Measurements from ENCODE around the gene POGLUT2.
A peak's percentile ranks its signal among the peaks of the same experiment; 100 is the strongest.

DNA sequence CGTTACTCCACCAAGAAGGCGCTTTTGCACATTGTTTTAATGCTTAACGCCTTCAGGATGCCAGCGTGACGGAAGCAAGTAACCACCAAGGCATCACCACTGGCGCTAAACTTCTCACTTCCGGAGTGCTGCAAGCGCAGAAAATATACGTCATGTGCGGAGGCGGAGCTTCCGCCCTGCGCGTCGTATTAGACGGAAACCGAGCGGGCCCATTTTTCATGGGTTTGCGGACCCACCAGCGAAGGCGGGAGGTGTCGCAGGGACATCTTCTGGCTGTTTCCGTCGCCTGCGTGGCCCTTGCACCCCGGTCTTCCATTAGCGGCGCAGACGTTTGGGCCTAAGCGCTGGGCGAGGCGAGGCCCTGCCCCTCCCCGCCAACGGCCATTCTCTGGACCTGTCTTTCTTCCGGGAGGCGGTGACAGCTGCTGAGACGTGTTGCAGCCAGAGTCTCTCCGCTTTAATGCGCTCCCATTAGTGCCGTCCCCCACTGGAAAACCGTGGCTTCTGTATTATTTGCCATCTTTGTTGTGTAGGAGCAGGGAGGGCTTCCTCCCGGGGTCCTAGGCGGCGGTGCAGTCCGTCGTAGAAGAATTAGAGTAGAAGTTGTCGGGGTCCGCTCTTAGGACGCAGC lies 47.0 kb upstream of the POGLUT2 start, which contains the start of gene ERCC5:
- TF ChIP-seq POLR2A (IDR thresholded peaks at IDR 0.05): peak; percentile 73 to 89
- TF ChIP-seq, protein P1, sequence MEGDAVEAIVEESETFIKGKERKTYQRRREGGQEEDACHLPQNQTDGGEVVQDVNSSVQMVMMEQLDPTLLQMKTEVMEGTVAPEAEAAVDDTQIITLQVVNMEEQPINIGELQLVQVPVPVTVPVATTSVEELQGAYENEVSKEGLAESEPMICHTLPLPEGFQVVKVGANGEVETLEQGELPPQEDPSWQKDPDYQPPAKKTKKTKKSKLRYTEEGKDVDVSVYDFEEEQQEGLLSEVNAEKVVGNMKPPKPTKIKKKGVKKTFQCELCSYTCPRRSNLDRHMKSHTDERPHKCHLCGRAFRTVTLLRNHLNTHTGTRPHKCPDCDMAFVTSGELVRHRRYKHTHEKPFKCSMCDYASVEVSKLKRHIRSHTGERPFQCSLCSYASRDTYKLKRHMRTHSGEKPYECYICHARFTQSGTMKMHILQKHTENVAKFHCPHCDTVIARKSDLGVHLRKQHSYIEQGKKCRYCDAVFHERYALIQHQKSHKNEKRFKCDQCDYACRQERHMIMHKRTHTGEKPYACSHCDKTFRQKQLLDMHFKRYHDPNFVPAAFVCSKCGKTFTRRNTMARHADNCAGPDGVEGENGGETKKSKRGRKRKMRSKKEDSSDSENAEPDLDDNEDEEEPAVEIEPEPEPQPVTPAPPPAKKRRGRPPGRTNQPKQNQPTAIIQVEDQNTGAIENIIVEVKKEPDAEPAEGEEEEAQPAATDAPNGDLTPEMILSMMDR (IDR thresholded peaks at IDR 0.05): peak in 1 of 6 experiments; percentile 8
